Stomach smooth muscle (tissue), 2 donors: Measurements from ENCODE around the gene VPS26C.

Experiments
- H3K27ac ChIP-seq: one replicate; pipeline ENCODE4 v1.7.0; 2013; ENCODE audit warnings: mild to moderate bottlenecking, low read length, inconsistent platforms
- H3K27me3 ChIP-seq, 2 donors: one replicate each; pipeline ENCODE4 v1.7.0; 2013; ENCODE audit warnings: low read length in 2 of 2; ENCODE audit not compliant: insufficient read depth in 2 of 2, control insufficient read depth in 1 of 2
- H3K36me3 ChIP-seq, 2 donors: one replicate each; pipeline ENCODE4 v1.7.0; 2013; ENCODE audit warnings: low read length in 2 of 2; ENCODE audit not compliant: control insufficient read depth in 2 of 2, insufficient read depth in 2 of 2
- H3K4me1 ChIP-seq: one replicate; pipeline ENCODE4 v1.7.0; 2013; ENCODE audit warnings: low read length; ENCODE audit not compliant: control insufficient read depth, insufficient read depth
- H3K4me3 ChIP-seq, 2 donors: one replicate each; pipeline ENCODE4 v1.7.0; 2013; ENCODE audit warnings: low read length in 2 of 2
- H3K9ac ChIP-seq, 2 donors: one replicate each; pipeline ENCODE4 v1.7.0; 2013; ENCODE audit warnings: low read length in 2 of 2, mild to moderate bottlenecking in 1 of 2
- H3K9me3 ChIP-seq, 2 donors: one replicate each; pipeline ENCODE4 v1.7.0; 2013; ENCODE audit warnings: low read length in 2 of 2; ENCODE audit not compliant: control insufficient read depth in 2 of 2
- donor health status: healthy.
- donor health status: Pancreatic carcinoma.

VPS26C gene

GRCh38 chr21:37186983-37187382 lies 80.2 kb downstream of the VPS26C start:
- Histone ChIP-seq H3K27ac (no peak overlapping the region), H3K4me1 (no peaks in the 10 kb centered on the region), H3K4me3 (no peak overlapping the region), H3K9ac (no peak overlapping the region), H3K9me3 (no peaks in the 10 kb centered on the region), H3K27me3 (no peaks in the 10 kb centered on the region), H3K36me3 (peaks cover 37 to 48% of the 10 kb centered on the region in 2 donors)

- Histone ChIP-seq H3K36me3 (peaks cover 42 to 48% of the 10 kb centered on the region in 2 donors), H3K4me3 (no peak overlapping the region), H3K9me3 (no peaks in the 10 kb centered on the region), H3K27me3 (no peaks in the 10 kb centered on the region), H3K9ac (no peak overlapping the region), H3K4me1 (no peaks in the 10 kb centered on the region), H3K27ac (no peak overlapping the region)
Observed at GRCh38 chr21:37184784-37185593, 82.1 kb downstream of the VPS26C start.

DNA sequence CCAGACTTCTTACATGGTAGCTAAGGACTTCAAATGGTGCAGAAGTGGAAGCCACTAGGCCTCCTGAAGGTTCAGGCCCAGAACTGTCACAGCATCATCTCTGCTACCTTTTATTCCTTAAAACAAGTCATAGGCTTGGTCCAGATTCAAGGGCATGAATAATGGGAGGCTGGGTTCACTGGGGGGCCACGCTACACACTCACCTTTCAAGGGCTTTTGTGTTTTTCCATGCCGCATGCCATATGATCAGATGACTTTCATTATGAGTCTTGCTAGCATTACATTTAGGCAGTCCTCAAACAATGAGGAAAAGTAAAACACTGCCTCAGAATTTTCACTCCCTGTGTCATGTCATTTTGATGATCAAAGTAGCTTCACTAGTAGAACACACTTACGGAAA lies 83.4 kb downstream of the VPS26C start:
- Histone ChIP-seq H3K4me1 (no peaks in the 10 kb centered on the region), H3K36me3 (peaks cover 40 to 43% of the 10 kb centered on the region in 2 donors), H3K27ac (no peak overlapping the region), H3K9ac (no peak overlapping the region), H3K4me3 (no peak overlapping the region), H3K27me3 (no peaks in the 10 kb centered on the region), H3K9me3 (no peaks in the 10 kb centered on the region)

- Histone ChIP-seq H3K27me3 (no peaks in the 10 kb centered on the region), H3K27ac (no peak overlapping the region), H3K9me3 (no peaks in the 10 kb centered on the region), H3K9ac (no peak overlapping the region), H3K36me3 (peaks cover 37 to 38% of the 10 kb centered on the region in 2 donors), H3K4me3 (no peak overlapping the region), H3K4me1 (no peaks in the 10 kb centered on the region)
Observed at GRCh38 chr21:37182222-37182621, 84.9 kb downstream of the VPS26C start.

GRCh38 chr21:37181059-37181458 lies 86.1 kb downstream of the VPS26C start:
- Histone ChIP-seq H3K4me3 (no peak overlapping the region), H3K9ac (no peak overlapping the region), H3K27me3 (no peaks in the 10 kb centered on the region), H3K4me1 (no peaks in the 10 kb centered on the region), H3K9me3 (no peaks in the 10 kb centered on the region), H3K36me3 (peaks cover 40% of the 10 kb centered on the region in 2 donors), H3K27ac (no peak overlapping the region)

- no peaks in the 10 kb centered on the region for H3K27me3 ChIP-seq
- H3K9ac ChIP-seq: no peak overlapping the region
- H3K36me3 ChIP-seq: peaks cover 44 to 48% of the 10 kb centered on the region in 2 donors
- no peak overlapping the region for H3K4me3 ChIP-seq
- H3K27ac ChIP-seq: no peak overlapping the region
- no peaks in the 10 kb centered on the region for H3K4me1 ChIP-seq
- H3K9me3 ChIP-seq: no peaks in the 10 kb centered on the region
Observed at GRCh38 chr21:37176716-37177115, 90.4 kb downstream of the VPS26C start.
